ENCODE measurements around the gene PROCA1. TPM values are rescaled to one million over a fixed set of nuclear protein-coding genes. Genes with fewer than 3 reads are reported as not detected.

The PROCA1 gene
- total and polyA plus RNA-seq, 2 of the 8 experiments (the other 6 are each of a cell fraction or from before 2014, with no cell fraction given): 21.2 to 26.3 TPM

GRCh38 chr17:28719021-28719433, 7.3 kb upstream of the PROCA1 start:
- Histone ChIP-seq H4K8ac (ENCODE audit: extremely low read depth, insufficient read depth, low read length) (no peak overlapping the region), H3K23me2 (ENCODE audit: low read depth, low read length) (peaks cover 19% of the 10 kb centered on the region), H3K79me2 (ENCODE audit: control insufficient read depth in 1 of 2, insufficient read depth in 2 of 2, low read length in 2 of 2) (peaks cover 8 to 53% of the 10 kb centered on the region in 2 experiments), H3K56ac (replicated peaks; ENCODE audit: insufficient read length, low read depth, low read length) (peak overlapping the region; percentile 43), H3K9ac (replicated peaks in 1 of 4; ENCODE audit: extremely low read depth in 1 of 4, low read depth in 3 of 4, low read length in 3 of 4) (peak overlapping the region in 3 of 4 experiments; percentile 34 to 71 (median 70); a peak in 4 of 7 replicates), H2BK5ac (ENCODE audit: low read depth, low read length) (peak overlapping the region; percentile 99), H3K4me1 (replicated peaks in 1 of 4; ENCODE audit: control insufficient read depth in 3 of 4, insufficient read depth in 4 of 4, low read length in 3 of 4) (peaks cover 3 to 12% (median 6%) of the 10 kb centered on the region in 4 experiments), H2BK20ac (ENCODE audit: low read length) (no peak overlapping the region), H2BK12ac (ENCODE audit: low read depth, low read length) (peak overlapping the region; percentile 75; the same call in 1 of the 2 replicates), H2AK5ac (ENCODE audit: low read depth, low read length) (0 out of 2 replicates have a peak overlapping the region, but pooled peaks have one; percentile 46), H3K18ac (ENCODE audit: extremely low read depth, low read length) (peak overlapping the region; percentile 99), H3K36me3 (ENCODE audit: control insufficient read depth in 2 of 4, insufficient read depth in 4 of 4, low read length in 3 of 4) (peaks cover 27 to 54% (median 42%) of the 10 kb centered on the region in 4 experiments), H3K79me1 (ENCODE audit: low read depth, low read length) (peaks cover 13% of the 10 kb centered on the region; the same call in 1 of the 2 replicates), H3K4me3 (ENCODE audit: extremely low read depth in 1 of 4, insufficient read depth in 2 of 4, low read depth in 3 of 4, low read length in 4 of 4) (peak overlapping the region; percentile 95 to 100 (median 98)), H3K4ac (replicated peaks; ENCODE audit: insufficient read length, low read depth, low read length) (peak overlapping the region; percentile 63), H3K27ac (ENCODE audit: low read depth, low read length) (peak overlapping the region; percentile 46; the same call in 1 of the 2 replicates), H4K20me1 (replicated peaks in 1 of 2; ENCODE audit: control insufficient read depth in 1 of 2, insufficient read depth in 2 of 2, low read length in 2 of 2) (peaks cover 6 to 24% of the 10 kb centered on the region in 2 experiments), H2AFZ (ENCODE audit: low read length) (no peak overlapping the region), H2BK15ac (ENCODE audit: low read length) (no peak overlapping the region; the same call in 1 of the 2 replicates), H4K5ac (ENCODE audit: insufficient read length, low read depth, low read length) (peak overlapping the region; percentile 66), H3K23ac (ENCODE audit: insufficient read length) (no peak overlapping the region), H3K4me2 (ENCODE audit: insufficient read depth in 1 of 2, low read depth in 2 of 2, low read length in 2 of 2) (peak overlapping the region; percentile 87 to 99), H4K91ac (replicated peaks; ENCODE audit: insufficient read length, low read length) (peak overlapping the region; percentile 61), H3K14ac (ENCODE audit: insufficient read length) (no peak overlapping the region), H3K9me3 (ENCODE audit: insufficient read depth in 2 of 2, low read depth in 1 of 2, low read length in 1 of 2) (no peaks in the 10 kb centered on the region), H2BK120ac (replicated peaks; ENCODE audit: low read depth, low read length) (peak overlapping the region; percentile 67), H3K27me3 (replicated peaks in 1 of 4; ENCODE audit: control insufficient read depth in 3 of 4, extremely low read depth in 1 of 4, insufficient read depth in 3 of 4, low read length in 3 of 4) (no peaks in the 10 kb centered on the region)
- TF ChIP-seq PHF8 (conservative IDR thresholded peaks at IDR 0.05; ENCODE audit: low read depth, low read length) (0 out of 2 replicates have a peak, but pooled peaks have one; percentile 30), ASH2L (IDR thresholded peaks at IDR 0.05; ENCODE audit: low read length) (no peak), CTBP2 (IDR thresholded peaks at IDR 0.05; ENCODE audit: borderline replicate concordance, insufficient read depth, insufficient read length, low read length) (no peak), POLR2A (IDR thresholded peaks at IDR 0.05; ENCODE audit: control extremely low read depth in 1 of 2, low read depth in 2 of 2, low read length in 2 of 2) (0 out of 3 replicates have a peak, but pooled peaks of 1 of the 2 experiments have one; percentile 13), EP300 (IDR thresholded peaks at IDR 0.05; ENCODE audit: borderline replicate concordance in 1 of 2, low read depth in 2 of 2, low read length in 2 of 2) (no peak), SIN3A (conservative IDR thresholded peaks at IDR 0.05 in 1 of 2, IDR thresholded peaks at IDR 0.05 in 1 of 2; ENCODE audit: low read depth in 1 of 2, low read length in 2 of 2) (no peak)
- POLR2A ChIA-PET (ENCODE audit: partially characterized antibody): interaction anchor here (0.6 to 17.6 kb wide), 37 partner anchors 7 to 791 kb away, joined by 3 to 813 read pairs (median 6); partner anchors contain the start of genes BLTP2, DHRS13, ERAL1 and FLOT2
- no peak for DNase-seq (ENCODE audit: low read depth in 1 of 2, low spot score in 2 of 2)
- 17% methylated on average over 18 of the region's 18 CpGs; no CpG with 5 or more reads in 1 of the 2 experiments for WGBS, 2 experiments (ENCODE audit: extremely low coverage in 1 of 2, insufficient coverage in 1 of 2, insufficient read length in 1 of 2, insufficient replicate concordance in 2 of 2, low coverage in 1 of 2, low lambda C conversion rate in 2 of 2, missing lambda C conversion rate in 1 of 2)
- CTCF ChIA-PET (ENCODE audit: partially characterized antibody): interaction anchor here (0.8 to 16.9 kb wide), 9 partner anchors 8 to 235 kb away, joined by 3 to 316 read pairs (median 4); partner anchors contain the start of genes PROCA1 and TRAF4
- no peak for FAIRE-seq
